HG02970 (cell line): ENCODE results near the gene TSC22D1.

Experiments used
- ATAC-seq: cut with Tn5 transposase; IDR thresholded peaks from one replicate; pipeline ENCODE4 v1.9.1; 2021; ENCODE audit warnings: mild to moderate bottlenecking, moderate library complexity, moderate number of reproducible peaks; ENCODE audit not compliant: unreplicated experiment, low FRiP score

Gene TSC22D1

GRCh38 chr13:44508562-44509077, 67.5 kb downstream of the TSC22D1 start:
- ATAC-seq, result no peak

GRCh38 chr13:44507639-44508038, 68.5 kb downstream of the TSC22D1 start:
- ATAC-seq, result no peak

GRCh38 chr13:44506719-44507118, 69.4 kb downstream of the TSC22D1 start:
- no peak for ATAC-seq

GRCh38 chr13:44506251-44506650, 69.9 kb downstream of the TSC22D1 start:
- no peak for ATAC-seq

- no peak for ATAC-seq
Observed at GRCh38 chr13:44504116-44504515, 72.0 kb downstream of the TSC22D1 start.

GRCh38 chr13:44498969-44499368, 77.2 kb downstream of the TSC22D1 start:
- ATAC-seq, result no peak

GRCh38 chr13:44498502-44498901, 77.6 kb downstream of the TSC22D1 start:
- no peak for ATAC-seq

- no peak for ATAC-seq
Observed at GRCh38 chr13:44497801-44498200, 78.3 kb downstream of the TSC22D1 start.

GRCh38 chr13:44493213-44493812, 82.8 kb downstream of the TSC22D1 start:
- ATAC-seq, result no peak

GRCh38 chr13:44489751-44490150, 86.4 kb downstream of the TSC22D1 start:
- ATAC-seq, result no peak

GRCh38 chr13:44487989-44488388, 88.1 kb downstream of the TSC22D1 start:
- ATAC-seq, result no peak

GRCh38 chr13:44484562-44485138, 91.5 kb downstream of the TSC22D1 start:
- ATAC-seq, result no peak

- ATAC-seq, result no peak
Observed at GRCh38 chr13:44474122-44474910, 101.8 kb downstream of the TSC22D1 start.

GRCh38 chr13:44471686-44472085, 104.4 kb downstream of the TSC22D1 start:
- ATAC-seq, result no peak

GRCh38 chr13:44470638-44471562, 105.2 kb downstream of the TSC22D1 start:
- no peak for ATAC-seq

- no peak for ATAC-seq
Observed at GRCh38 chr13:44468874-44469273, 107.3 kb downstream of the TSC22D1 start.

- no peak for ATAC-seq
Observed at GRCh38 chr13:44465318-44465717, 110.8 kb downstream of the TSC22D1 start.

GRCh38 chr13:44464471-44464870, 111.7 kb downstream of the TSC22D1 start:
- no peak for ATAC-seq

- no peak for ATAC-seq
Observed at GRCh38 chr13:44463759-44464158, 112.4 kb downstream of the TSC22D1 start.

GRCh38 chr13:44459674-44460073, 116.5 kb downstream of the TSC22D1 start:
- ATAC-seq, result no peak
